ENCODE results near the gene MFNG. TPM values are rescaled to one million over a fixed set of nuclear protein-coding genes. Genes with fewer than 3 reads are reported as not detected.
"Not testable (repeated sequence)": the region's sequence is repeated elsewhere in the genome, so short reads cannot be mapped to it uniquely, and the experiment has no call there.

MFNG gene, protein sequence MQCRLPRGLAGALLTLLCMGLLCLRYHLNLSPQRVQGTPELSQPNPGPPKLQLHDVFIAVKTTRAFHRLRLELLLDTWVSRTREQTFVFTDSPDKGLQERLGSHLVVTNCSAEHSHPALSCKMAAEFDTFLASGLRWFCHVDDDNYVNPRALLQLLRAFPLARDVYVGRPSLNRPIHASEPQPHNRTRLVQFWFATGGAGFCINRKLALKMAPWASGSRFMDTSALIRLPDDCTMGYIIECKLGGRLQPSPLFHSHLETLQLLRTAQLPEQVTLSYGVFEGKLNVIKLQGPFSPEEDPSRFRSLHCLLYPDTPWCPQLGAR
- polyA plus RNA-seq (2013, experiment 1 of 4): 7.6 TPM
- 8.3 TPM for polyA plus RNA-seq (2013, experiment 2 of 4)
- polyA plus RNA-seq (2013, experiment 3 of 4): 8.0 TPM
- polyA plus RNA-seq (2013, experiment 4 of 4): 12.5 TPM

DNA sequence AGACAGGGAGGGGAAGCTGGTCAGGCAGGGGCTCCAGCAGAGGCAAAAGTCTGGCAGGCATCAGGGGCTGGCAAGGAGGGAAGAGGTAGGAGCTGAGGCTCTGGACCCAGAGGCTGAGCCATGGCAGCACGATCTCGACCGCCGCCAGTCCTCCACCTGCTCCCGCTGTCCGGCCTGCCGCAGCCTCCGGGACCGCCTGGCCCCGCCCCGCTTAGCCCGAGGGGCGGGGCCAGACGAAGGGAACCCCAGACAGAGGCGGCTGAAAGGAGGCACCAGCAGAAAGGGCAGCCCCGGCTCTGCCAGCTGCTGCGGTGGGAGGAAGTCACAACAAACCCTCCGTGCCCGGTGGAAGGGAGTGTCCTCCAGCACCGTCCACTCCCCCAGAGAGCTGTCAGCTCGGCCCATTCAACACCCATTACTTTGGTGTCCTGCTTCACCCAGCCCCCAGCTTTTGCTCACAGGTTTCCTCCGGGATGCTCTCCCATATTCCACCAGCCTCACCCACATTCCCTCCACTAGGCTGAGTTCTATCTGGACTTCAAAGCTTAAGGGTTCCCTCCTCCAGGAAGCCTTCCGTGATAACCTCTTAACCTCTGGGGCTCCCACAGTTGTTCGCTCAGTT is at the start of gene MFNG:
Gene MFNG (minus strand): TSS at position 161 of the 622 bp plus-strand sequence. CDS start 207 bp downstream, outside the sequence.
- peak within 1 kb of the TSS; percentile 1 for H3K4me3 ChIP-seq (ENCODE audit: insufficient read depth, low read depth, low read length)
- H3K27me3 ChIP-seq (ENCODE audit: control insufficient read depth, insufficient read depth, low read length, poor library complexity, severe bottlenecking): no peaks in the 10 kb centered on the region
- no peaks in the 10 kb centered on the region for H3K9me3 ChIP-seq (ENCODE audit: control insufficient read depth, low read length)
- H3K36me3 ChIP-seq (ENCODE audit: control insufficient read depth, insufficient read depth, low read length): no peaks in the 10 kb centered on the region
- WGBS, 2 experiments: 8 to 10% methylated on average over 24 of the region's 24 CpGs
- peaks cover 50% of the 10 kb centered on the region for H3K4me1 ChIP-seq (ENCODE audit: control insufficient read depth, insufficient read depth, low read length)
- H3K27ac ChIP-seq (ENCODE audit: insufficient read depth, low read depth, low read length, poor library complexity, severe bottlenecking): no peak within 1 kb of the TSS

DNA sequence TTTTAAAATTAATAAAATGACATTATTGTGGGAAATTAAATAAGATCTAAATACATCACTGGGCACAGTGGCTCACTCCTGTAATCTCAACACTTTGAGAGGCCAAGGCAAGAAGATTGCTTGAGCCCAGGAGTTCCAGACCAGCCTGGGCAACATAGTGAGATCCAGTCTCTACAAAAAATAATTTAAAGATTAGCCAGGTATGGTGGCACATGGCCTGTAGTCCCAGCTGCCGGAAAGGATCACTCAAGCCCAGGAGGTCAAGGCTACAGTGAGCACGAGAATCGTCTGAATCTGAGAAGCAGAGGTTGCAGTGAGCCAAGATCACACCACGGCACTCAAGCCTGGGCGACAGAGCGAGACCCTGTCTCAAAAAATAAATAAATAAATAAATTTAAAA is 49.0 kb upstream of the MFNG start:
- no peaks in the 10 kb centered on the region for H3K27me3 ChIP-seq (ENCODE audit: control insufficient read depth, insufficient read depth, low read length, poor library complexity, severe bottlenecking)
- H3K36me3 ChIP-seq (ENCODE audit: control insufficient read depth, insufficient read depth, low read length): no peaks in the 10 kb centered on the region
- H3K4me1 ChIP-seq (ENCODE audit: control insufficient read depth, insufficient read depth, low read length): peaks cover 7% of the 10 kb centered on the region
- 83 to 88% methylated on average over 3 to 5 of the region's 6 CpGs for WGBS, 2 experiments
- H3K27ac ChIP-seq (ENCODE audit: insufficient read depth, low read depth, low read length, poor library complexity, severe bottlenecking): no peak overlapping the region
- H3K4me3 ChIP-seq (ENCODE audit: insufficient read depth, low read depth, low read length): no peak overlapping the region
- no peaks in the 10 kb centered on the region for H3K9me3 ChIP-seq (ENCODE audit: control insufficient read depth, low read length)

DNA sequence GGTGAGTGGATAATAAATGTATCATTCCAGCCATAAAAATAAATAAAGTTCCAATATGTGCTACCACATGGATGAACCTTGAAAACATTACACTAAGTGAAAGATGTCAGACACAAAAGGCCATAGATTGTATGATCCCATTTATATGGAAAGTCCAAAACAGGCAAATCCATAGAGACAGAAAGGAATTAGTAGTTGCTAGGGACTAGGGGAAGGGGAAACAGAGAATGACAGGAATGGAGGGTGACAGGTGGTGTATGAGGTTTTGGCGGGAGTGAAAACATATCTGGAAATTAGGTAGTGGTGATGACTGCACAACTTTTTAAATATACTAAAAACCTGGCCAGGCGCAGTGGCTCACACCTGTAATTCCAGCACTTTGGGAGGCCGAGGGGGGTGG is 48.3 kb upstream of the MFNG start:
- Histone ChIP-seq H3K4me1 (ENCODE audit: control insufficient read depth, insufficient read depth, low read length) (peaks cover 7% of the 10 kb centered on the region), H3K27me3 (ENCODE audit: control insufficient read depth, insufficient read depth, low read length, poor library complexity, severe bottlenecking) (no peaks in the 10 kb centered on the region), H3K4me3 (ENCODE audit: insufficient read depth, low read depth, low read length) (no peak overlapping the region), H3K9me3 (ENCODE audit: control insufficient read depth, low read length) (no peaks in the 10 kb centered on the region), H3K36me3 (ENCODE audit: control insufficient read depth, insufficient read depth, low read length) (no peaks in the 10 kb centered on the region), H3K27ac (ENCODE audit: insufficient read depth, low read depth, low read length, poor library complexity, severe bottlenecking) (no peak overlapping the region)
- 92 to 96% methylated on average over 3 of the region's 3 CpGs for whole genome bisulfite sequencing, 2 experiments

DNA sequence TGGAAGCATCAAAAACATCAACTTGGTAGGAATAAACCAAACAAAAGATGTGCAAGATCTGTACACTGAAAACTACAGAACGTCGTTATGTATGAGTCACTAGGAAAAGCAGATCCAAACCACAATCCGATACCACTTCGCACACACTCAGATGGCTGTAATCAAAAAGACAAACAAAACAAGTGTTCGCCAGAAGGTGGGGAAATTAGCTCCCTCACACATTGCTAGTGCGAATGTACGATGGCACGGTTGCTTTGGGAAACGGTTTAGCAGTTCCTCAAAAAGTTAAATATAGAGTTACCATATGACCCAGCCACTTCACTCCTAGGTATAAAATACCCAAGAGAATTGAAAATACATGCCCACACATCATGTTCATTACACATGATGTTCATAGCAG is 47.8 kb upstream of the MFNG start:
- Histone ChIP-seq H3K9me3 (ENCODE audit: control insufficient read depth, low read length) (no peaks in the 10 kb centered on the region), H3K4me3 (ENCODE audit: insufficient read depth, low read depth, low read length) (no peak overlapping the region), H3K36me3 (ENCODE audit: control insufficient read depth, insufficient read depth, low read length) (no peaks in the 10 kb centered on the region), H3K4me1 (ENCODE audit: control insufficient read depth, insufficient read depth, low read length) (peaks cover 4% of the 10 kb centered on the region), H3K27ac (ENCODE audit: insufficient read depth, low read depth, low read length, poor library complexity, severe bottlenecking) (no peak overlapping the region), H3K27me3 (ENCODE audit: control insufficient read depth, insufficient read depth, low read length, poor library complexity, severe bottlenecking) (no peaks in the 10 kb centered on the region)
- WGBS, 2 experiments: 94 to 96% methylated on average over 9 of the region's 9 CpGs

DNA sequence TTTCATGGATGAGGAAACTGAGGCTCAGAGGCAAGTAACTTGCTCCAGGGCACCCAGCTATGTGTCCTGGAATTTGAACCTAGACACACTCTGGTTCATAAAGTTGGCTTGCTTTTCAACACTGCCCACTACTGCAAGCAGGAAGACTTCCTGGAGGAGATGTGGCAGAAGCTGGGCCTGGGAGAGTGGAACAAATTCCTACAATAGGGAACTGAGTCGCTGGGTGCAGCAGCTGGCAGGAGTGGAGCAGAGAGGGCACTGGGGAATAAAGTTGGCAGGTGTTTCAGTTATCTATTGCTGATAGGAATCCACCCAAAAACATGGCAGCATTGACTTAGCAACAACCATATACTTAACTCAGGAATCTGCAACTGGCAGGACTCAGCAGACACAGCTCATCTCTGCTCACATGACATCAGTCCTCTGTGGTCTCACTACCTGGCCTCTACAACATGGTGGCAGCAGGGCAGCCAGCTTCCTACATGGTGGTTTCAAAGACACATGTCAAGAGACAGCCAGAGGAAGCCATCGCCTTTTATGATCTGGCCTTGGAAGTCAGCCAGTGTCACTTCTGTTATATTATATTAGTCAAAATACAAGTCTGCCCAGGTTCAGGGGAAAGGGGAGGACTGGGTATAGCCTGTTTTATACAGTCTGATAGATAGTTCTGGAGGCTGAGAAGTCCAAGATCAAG is 43.6 kb upstream of the MFNG start:
- H3K4me3 ChIP-seq (ENCODE audit: insufficient read depth, low read depth, low read length): no peak overlapping the region
- 92% methylated on average over 2 of the region's 2 CpGs for WGBS, 2 experiments
- H3K27me3 ChIP-seq (ENCODE audit: control insufficient read depth, insufficient read depth, low read length, poor library complexity, severe bottlenecking): no peaks in the 10 kb centered on the region
- H3K4me1 ChIP-seq (ENCODE audit: control insufficient read depth, insufficient read depth, low read length): no peaks in the 10 kb centered on the region
- H3K9me3 ChIP-seq (ENCODE audit: control insufficient read depth, low read length): no peaks in the 10 kb centered on the region
- H3K36me3 ChIP-seq (ENCODE audit: control insufficient read depth, insufficient read depth, low read length): no peaks in the 10 kb centered on the region
- H3K27ac ChIP-seq (ENCODE audit: insufficient read depth, low read depth, low read length, poor library complexity, severe bottlenecking): no peak overlapping the region

DNA sequence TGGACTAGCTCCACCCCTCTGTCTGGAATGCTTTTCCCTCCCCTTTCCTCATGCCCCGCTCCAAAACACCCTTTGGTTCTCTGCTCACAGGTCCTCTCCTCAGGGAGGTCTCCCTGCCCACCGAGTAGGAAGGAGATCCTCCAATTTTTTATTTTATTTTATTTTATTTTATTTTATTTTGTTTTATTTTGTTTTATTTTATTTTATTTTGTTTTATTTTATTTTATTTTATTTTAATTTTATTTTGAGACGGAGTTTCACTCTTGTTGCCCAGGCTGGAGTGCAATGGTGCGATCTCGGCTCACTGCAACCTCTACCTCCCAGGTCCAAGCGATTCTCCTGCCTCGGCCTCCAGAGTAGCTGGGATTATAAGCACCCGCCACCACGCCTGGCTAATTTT is 41.8 kb upstream of the MFNG start:
- WGBS, 2 experiments: 92 to 94% methylated on average over 8 to 9 of the region's 9 CpGs
- H3K27ac ChIP-seq (ENCODE audit: insufficient read depth, low read depth, low read length, poor library complexity, severe bottlenecking): not testable (repeated sequence)

DNA sequence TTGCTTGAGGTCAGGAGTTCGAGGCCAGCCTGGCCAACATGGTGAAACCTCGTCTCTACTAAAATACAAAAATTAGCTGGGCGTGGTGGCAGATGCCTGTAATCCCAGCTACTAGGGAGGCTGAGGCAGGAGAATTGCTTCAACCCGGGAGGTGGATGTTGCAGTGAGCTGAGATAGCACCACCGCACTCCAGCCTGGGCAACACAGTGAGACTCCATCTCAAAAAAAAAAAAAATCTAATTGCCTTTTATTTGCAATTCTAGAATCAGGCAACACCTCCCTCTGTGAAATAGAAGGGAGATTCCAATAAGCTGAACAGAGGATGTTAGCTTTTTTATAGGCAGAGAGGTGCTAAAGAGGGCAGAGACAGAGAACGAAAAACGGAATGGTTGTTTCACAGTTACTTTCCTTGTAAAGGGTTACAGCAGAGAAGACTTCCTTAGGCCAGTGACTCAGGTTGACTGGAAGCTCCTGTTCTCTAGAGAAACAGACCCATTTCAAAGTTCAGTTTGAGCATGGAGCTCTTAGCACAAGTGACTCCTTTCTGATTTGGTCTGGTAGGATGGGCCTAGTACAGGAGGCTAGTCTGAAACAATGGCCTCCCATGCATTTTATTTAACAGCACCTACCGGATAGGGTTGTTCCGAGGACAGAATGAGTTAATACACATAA is 41.0 kb upstream of the MFNG start:
- 93 to 94% methylated on average over 9 of the region's 9 CpGs for WGBS, 2 experiments
- H3K27me3 ChIP-seq (ENCODE audit: control insufficient read depth, insufficient read depth, low read length, poor library complexity, severe bottlenecking); H3K36me3 ChIP-seq (ENCODE audit: control insufficient read depth, insufficient read depth, low read length); H3K4me1 ChIP-seq (ENCODE audit: control insufficient read depth, insufficient read depth, low read length); H3K4me3 ChIP-seq (ENCODE audit: insufficient read depth, low read depth, low read length); H3K27ac ChIP-seq (ENCODE audit: insufficient read depth, low read depth, low read length, poor library complexity, severe bottlenecking); H3K9me3 ChIP-seq (ENCODE audit: control insufficient read depth, low read length): not testable (repeated sequence)

More for the DNA sequence above, 41.8 kb upstream of the MFNG start:
- H3K9me3 ChIP-seq (ENCODE audit: control insufficient read depth, low read length); H3K4me3 ChIP-seq (ENCODE audit: insufficient read depth, low read depth, low read length); H3K4me1 ChIP-seq (ENCODE audit: control insufficient read depth, insufficient read depth, low read length); H3K36me3 ChIP-seq (ENCODE audit: control insufficient read depth, insufficient read depth, low read length); H3K27me3 ChIP-seq (ENCODE audit: control insufficient read depth, insufficient read depth, low read length, poor library complexity, severe bottlenecking): not testable (repeated sequence)

DNA sequence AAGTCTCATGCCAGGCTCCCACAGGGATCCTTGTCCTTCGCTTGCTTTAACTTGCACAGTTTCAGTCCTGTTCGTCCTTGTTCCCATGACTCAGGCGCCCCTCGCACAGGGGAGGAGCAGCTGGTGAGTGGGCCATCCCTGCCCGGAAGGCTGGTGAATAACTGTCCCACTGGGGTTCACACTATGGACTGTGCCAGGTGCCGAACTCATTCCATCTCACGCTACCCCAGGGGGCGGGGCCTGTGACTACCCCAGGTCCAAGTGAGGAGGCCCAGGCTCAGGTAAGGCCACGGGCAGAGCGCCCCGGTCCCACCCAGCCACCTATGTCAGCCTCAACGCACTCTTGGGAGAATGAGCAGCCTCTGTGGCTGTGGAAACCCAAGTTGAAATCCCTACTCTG is 40.2 kb upstream of the MFNG start:
- H3K4me3 ChIP-seq (ENCODE audit: insufficient read depth, low read depth, low read length): no peak overlapping the region
- WGBS, 2 experiments: 91 to 92% methylated on average over 12 of the region's 12 CpGs

DNA sequence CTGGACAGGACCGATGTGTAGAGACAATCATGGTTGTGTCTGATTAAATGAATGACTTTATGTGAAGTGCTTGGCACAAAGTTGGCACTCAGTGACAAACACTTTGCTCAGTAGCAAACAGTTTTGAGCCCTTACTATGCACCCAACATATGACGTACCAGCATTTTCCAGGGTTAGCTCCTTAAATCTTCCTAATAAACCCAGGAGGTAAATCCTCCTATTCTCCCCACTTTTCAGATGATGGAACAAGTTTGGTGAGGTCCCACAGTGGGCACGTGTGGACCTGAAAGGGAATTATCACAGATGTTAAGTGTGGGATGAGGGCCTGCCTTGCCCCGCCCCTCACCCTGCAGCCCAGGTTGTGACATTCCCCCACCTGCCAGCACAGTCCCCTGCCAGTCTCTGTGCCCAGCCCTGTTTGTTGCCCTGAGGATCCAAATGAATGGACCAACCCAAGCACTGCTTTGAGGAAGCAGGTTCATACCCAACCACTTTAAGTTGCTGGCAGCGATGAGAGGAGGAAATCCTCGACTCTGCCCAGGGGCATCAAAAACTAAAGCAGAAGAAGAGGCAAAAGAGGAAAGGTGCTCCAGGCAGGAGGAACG is 39.7 kb upstream of the MFNG start:
- H3K27me3 ChIP-seq (ENCODE audit: control insufficient read depth, insufficient read depth, low read length, poor library complexity, severe bottlenecking): peaks cover 12% of the 10 kb centered on the region
- H3K9me3 ChIP-seq (ENCODE audit: control insufficient read depth, low read length): no peaks in the 10 kb centered on the region
- WGBS, 2 experiments: 90 to 91% methylated on average over 7 of the region's 7 CpGs
- no peak overlapping the region for H3K4me3 ChIP-seq (ENCODE audit: insufficient read depth, low read depth, low read length)
- no peaks in the 10 kb centered on the region for H3K36me3 ChIP-seq (ENCODE audit: control insufficient read depth, insufficient read depth, low read length)
- H3K4me1 ChIP-seq (ENCODE audit: control insufficient read depth, insufficient read depth, low read length): no peaks in the 10 kb centered on the region
- H3K27ac ChIP-seq (ENCODE audit: insufficient read depth, low read depth, low read length, poor library complexity, severe bottlenecking): no peak overlapping the region

More for the DNA sequence above, 40.2 kb upstream of the MFNG start:
- Histone ChIP-seq H3K27ac (ENCODE audit: insufficient read depth, low read depth, low read length, poor library complexity, severe bottlenecking) (no peak overlapping the region), H3K27me3 (ENCODE audit: control insufficient read depth, insufficient read depth, low read length, poor library complexity, severe bottlenecking) (peaks cover 7% of the 10 kb centered on the region), H3K9me3 (ENCODE audit: control insufficient read depth, low read length) (no peaks in the 10 kb centered on the region), H3K4me1 (ENCODE audit: control insufficient read depth, insufficient read depth, low read length) (no peaks in the 10 kb centered on the region), H3K36me3 (ENCODE audit: control insufficient read depth, insufficient read depth, low read length) (no peaks in the 10 kb centered on the region)

All from ectodermal cell (in vitro differentiated cells).